GM12865 (cell line): ENCODE measurements around the gene CKMT1B.
"Not testable (repeated sequence)": the region's sequence is repeated elsewhere in the genome, so short reads cannot be mapped to it uniquely, and the experiment has no call there.

Experiments
- DNase-seq: peaks from one replicate; pipeline ENCODE4 v3.0.0; 2010; ENCODE audit warnings: low read depth
- H3K4me3 ChIP-seq: 2 replicates; pipeline ENCODE4 v1.5.1; 2011; ENCODE audit warnings: mild to moderate bottlenecking, low read depth, low read length, control low read depth
- CTCF ChIP-seq: IDR thresholded peaks from 2 replicates; pipeline ENCODE4 v1.5.1; 2011; ENCODE audit warnings: low read length, control low read depth, low read depth, inconsistent platforms; ENCODE audit not compliant: insufficient read depth; ENCODE audit errors: missing control alignments

The CKMT1B gene

GRCh38 chr15:43593328-43594190 is at the start of gene CKMT1B:
TSS of gene CKMT1B (plus strand) at chr15:43594027. CDS start at chr15:43594219, 192 bp downstream.
- not testable (repeated sequence) for DNase-seq, H3K4me3 ChIP-seq

- H3K4me3 ChIP-seq: no peak overlapping the region
- DNase-seq: no peak
- TF ChIP-seq CTCF: no peak
These were observed 49.6 kb upstream of the CKMT1B start for GRCh38 chr15:43544266-43544665.

GRCh38 chr15:43545426-43545825 is 48.4 kb upstream of the CKMT1B start:
- H3K4me3 ChIP-seq: no peak overlapping the region
- no peak for TF ChIP-seq CTCF
- DNase-seq: no peak

- no peak overlapping the region for H3K4me3 ChIP-seq
- no peak for DNase-seq
- no peak for TF ChIP-seq CTCF
These were observed 46.3 kb upstream of the CKMT1B start for GRCh38 chr15:43547539-43547938.

- TF ChIP-seq CTCF: no peak
- DNase-seq: no peak
These were observed 43.1 kb upstream of the CKMT1B start for GRCh38 chr15:43550527-43551363.

GRCh38 chr15:43552256-43552655 is 41.6 kb upstream of the CKMT1B start:
- no peak for TF ChIP-seq CTCF
- no peak for DNase-seq
- H3K4me3 ChIP-seq: no peak overlapping the region

More at GRCh38 chr15:43550527-43551363, 43.1 kb upstream of the CKMT1B start:
- no peak overlapping the region for H3K4me3 ChIP-seq

GRCh38 chr15:43552986-43553385 is 40.8 kb upstream of the CKMT1B start:
- no peak for DNase-seq

GRCh38 chr15:43562753-43563152 is 31.1 kb upstream of the CKMT1B start:
- DNase-seq, H3K4me3 ChIP-seq: not testable (repeated sequence)

More at GRCh38 chr15:43552986-43553385, 40.8 kb upstream of the CKMT1B start:
- no peak for TF ChIP-seq CTCF
- H3K4me3 ChIP-seq: no peak overlapping the region

- not testable (repeated sequence) for DNase-seq, H3K4me3 ChIP-seq
These were observed 30.0 kb upstream of the CKMT1B start for GRCh38 chr15:43563793-43564192.

- DNase-seq, H3K4me3 ChIP-seq: not testable (repeated sequence)
These were observed 27.2 kb upstream of the CKMT1B start for GRCh38 chr15:43566615-43567014.

- not testable (repeated sequence) for DNase-seq, H3K4me3 ChIP-seq
These were observed 19.2 kb upstream of the CKMT1B start for GRCh38 chr15:43574607-43575006.
